Right renal cortex interstitium (tissue), 3 donors: ENCODE data around the gene DIS3. TPM values are rescaled to one million over a fixed set of nuclear protein-coding genes. Genes with fewer than 3 reads are reported as not detected.
A peak's percentile ranks its signal among the peaks of the same experiment; 100 is the strongest.
"Not testable (repeated sequence)": the region's sequence is repeated elsewhere in the genome, so short reads cannot be mapped to it uniquely, and the experiment has no call there.

Source experiments
- DNase-seq, 3 donors: peaks; one replicate each; pipeline ENCODE4 v3.0.0-alpha.2; 2013; ENCODE audit warnings: low read depth in 3 of 3, low spot score in 2 of 3
- polyA plus RNA-seq, 3 donors: library from polyadenylated mRNA; unstranded; fragments of 120-200 nt; gene quantifications; one replicate each; pipeline ENCODE4 v1.2.1, GENCODE V29; 2013; ENCODE audit not compliant: insufficient read length in 3 of 3

DIS3 gene, protein sequence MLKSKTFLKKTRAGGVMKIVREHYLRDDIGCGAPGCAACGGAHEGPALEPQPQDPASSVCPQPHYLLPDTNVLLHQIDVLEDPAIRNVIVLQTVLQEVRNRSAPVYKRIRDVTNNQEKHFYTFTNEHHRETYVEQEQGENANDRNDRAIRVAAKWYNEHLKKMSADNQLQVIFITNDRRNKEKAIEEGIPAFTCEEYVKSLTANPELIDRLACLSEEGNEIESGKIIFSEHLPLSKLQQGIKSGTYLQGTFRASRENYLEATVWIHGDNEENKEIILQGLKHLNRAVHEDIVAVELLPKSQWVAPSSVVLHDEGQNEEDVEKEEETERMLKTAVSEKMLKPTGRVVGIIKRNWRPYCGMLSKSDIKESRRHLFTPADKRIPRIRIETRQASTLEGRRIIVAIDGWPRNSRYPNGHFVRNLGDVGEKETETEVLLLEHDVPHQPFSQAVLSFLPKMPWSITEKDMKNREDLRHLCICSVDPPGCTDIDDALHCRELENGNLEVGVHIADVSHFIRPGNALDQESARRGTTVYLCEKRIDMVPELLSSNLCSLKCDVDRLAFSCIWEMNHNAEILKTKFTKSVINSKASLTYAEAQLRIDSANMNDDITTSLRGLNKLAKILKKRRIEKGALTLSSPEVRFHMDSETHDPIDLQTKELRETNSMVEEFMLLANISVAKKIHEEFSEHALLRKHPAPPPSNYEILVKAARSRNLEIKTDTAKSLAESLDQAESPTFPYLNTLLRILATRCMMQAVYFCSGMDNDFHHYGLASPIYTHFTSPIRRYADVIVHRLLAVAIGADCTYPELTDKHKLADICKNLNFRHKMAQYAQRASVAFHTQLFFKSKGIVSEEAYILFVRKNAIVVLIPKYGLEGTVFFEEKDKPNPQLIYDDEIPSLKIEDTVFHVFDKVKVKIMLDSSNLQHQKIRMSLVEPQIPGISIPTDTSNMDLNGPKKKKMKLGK
- 10 to 100 TPM; 38.1 to 43.1 (median 42.9) TPM for polyA plus RNA-seq

DNA sequence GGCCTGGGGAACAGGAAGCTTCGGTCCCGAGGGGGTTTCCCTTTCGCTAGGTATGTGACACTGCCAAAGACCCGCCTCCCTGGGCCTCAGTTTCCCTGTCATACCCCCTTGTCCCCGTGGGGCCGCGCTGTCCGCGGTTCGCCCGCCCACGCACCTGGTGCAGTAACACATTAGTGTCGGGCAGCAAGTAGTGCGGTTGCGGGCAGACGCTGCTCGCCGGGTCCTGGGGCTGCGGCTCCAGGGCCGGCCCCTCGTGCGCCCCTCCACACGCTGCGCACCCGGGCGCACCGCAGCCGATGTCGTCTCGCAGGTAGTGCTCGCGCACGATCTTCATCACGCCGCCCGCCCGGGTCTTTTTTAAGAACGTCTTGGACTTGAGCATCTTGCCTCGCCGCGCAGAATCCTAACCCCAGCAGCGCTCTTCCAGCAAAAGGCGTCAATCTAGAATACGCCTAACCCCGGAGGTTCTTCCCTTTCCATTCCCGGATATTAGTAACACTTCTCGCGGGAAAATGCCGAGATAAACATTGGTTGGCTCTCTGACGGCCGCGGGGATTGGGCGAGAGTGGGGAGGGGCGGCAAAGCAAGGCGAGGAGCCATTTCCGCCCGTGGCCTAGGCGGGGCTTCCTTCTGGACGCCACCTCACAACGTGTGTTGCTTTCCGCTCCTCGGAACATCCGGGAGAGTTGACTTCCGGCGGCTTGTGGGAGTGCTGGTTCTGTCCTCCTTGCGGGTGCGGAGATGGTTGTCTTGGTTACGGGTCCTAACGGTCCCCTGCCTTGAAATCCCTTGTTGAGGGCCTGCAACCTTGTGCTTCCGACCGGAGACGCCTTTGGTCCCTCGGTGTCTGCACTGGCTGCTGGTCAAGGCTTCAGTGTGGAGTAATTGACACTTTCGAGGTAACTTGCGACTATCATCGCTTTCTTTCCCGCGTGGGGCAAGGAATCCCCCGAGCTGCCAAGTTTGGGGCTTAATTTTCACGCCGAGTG is at the start of gene DIS3, which contains the start of gene PIBF1:
DIS3 (minus strand) TSS at position 450 of the 989 bp plus-strand sequence; CDS start at position 382, 68 bp downstream.
PIBF1 (plus strand) TSS at position 683 of the 989 bp plus-strand sequence. CDS start 1,337 bp downstream, outside the sequence.
- peak; percentile 88 to 97 (median 93) for DNase-seq

DNA sequence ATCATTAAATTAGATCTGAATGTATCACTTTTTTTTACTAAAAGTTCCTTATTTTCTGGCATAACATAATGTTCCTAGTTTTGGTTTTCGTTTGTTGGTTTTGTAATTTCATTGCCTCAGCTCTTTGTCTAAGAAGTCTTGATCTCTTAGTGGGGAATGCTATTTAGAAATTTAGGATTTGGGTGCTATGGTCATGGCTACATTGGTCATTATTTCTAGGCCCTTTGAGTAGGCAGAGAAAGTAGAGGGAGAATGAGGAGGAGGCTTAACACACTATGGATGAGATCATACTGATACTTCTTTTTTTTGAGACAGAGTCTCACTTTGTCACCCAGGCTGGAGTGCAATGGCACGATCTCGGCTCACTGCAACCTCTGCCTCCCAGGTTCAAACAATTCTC is 42.0 kb upstream of the DIS3 start:
- no peak for DNase-seq

DNA sequence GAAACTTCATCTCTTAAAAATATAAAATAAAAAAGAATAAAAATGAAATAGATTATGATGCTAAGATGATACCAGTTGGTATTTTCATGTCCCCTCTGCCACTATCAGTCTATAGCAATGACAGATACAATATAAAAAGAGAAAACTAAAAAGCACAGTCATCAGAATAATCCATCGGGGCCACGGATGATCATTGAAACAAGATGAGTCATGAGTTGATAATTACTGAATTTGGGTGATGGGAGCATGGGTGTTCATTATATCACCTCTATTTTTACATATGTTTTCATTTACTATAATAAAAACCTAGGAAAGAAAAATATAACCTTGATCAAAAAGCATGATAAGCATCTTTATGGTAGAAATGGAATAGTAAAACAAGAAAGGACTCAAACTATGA is 41.4 kb upstream of the DIS3 start:
- no peak for DNase-seq

DNA sequence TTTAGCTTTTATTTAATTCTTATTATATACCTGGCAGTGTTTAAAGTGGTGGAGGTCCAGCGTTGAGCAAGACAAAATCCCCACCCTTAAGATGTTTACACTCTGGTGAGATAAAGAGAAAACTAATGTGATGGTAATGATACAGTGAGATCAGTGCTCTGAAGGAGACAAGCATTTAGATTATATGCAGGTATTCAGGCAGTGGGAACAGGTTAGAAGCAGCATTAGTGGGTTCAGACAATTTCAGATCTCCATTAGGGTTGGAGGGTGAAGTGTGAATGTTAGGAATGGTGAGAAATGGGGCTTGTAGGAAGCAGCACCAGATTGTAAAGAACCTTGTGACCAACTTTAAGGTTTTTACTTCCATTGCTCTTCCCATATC is 39.2 kb upstream of the DIS3 start:
- no peak for DNase-seq

DNA sequence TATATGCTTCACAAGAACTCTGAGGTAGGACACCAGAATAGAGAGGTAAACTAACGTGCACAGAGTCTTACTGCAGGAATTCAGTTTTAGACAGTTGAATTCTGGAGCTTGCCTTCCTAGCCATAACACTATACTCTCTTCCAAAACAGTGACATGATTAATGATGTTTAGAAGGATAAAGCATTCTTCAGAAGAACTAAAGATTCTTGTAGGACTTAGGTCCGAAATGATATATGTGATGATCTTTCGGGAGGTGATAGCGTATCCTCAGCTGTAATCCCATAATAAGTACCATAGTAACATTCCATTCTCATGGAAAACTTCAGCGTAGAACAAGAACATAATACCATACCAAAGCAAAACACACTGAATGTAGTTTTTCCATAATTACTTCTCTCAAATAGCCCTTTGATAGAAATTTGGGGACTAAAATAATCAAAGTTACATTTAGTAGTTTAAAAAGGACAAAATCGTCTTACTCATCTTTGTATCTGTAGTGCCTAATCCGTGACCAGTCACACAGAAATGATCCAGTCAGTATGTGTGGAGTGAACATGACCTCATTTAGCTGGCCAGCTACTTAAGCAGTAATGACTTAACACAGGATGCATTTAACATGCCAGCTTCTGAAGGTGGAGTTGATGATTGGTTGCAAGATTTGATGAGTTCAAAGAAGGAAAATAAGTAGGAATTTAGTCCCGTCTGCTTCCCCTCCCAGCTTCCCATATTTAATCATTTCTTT is 38.6 kb upstream of the DIS3 start:
- DNase-seq: no peak

DNA sequence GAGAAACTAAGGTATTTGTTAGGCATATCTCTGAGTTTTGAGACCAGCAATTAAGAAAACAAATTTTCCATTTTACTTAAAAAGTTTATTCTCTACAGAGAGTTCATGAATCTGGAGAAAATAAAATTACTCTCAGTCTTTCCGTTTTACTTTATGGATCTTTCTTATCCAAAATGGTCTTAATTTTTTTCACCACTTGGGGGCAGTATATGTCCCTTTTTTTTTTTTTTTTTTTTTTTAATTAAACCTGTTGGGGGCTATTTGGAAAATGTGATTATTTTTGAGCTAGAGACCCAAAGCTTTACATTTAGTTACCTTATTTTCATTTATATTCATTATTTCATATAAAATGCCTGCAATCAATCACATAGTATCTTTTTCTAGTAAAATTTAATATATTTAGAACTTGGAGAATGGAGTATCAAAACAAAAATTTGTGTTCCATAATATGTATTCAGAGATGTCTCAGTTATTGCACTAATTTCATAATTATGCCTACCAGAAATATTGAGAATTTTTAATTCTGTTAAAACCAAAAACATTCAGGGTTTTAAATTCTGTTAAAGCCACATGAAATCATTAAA is 27.3 kb upstream of the DIS3 start:
- peak in 1 of 3 donors; percentile 5 for DNase-seq

DNA sequence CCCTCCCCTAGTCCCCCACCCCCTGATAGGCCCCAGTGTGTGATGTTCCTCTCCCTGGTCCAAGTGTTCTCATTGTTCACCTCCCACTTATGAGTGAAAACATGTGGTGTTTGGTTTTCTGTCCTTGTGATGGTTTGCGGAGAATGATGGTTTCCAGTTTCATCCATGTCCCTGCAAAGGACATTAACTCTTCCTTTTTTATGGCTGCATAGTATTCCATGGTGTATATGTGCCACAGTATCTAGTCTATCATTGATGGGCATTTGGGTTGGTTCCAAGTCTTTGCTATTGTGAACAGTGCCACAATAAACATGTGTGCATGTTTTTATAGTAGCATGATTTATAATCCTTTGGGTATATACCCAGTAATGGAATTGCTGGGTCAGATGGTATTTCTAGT is 24.8 kb upstream of the DIS3 start:
- DNase-seq: not testable (repeated sequence)

DNA sequence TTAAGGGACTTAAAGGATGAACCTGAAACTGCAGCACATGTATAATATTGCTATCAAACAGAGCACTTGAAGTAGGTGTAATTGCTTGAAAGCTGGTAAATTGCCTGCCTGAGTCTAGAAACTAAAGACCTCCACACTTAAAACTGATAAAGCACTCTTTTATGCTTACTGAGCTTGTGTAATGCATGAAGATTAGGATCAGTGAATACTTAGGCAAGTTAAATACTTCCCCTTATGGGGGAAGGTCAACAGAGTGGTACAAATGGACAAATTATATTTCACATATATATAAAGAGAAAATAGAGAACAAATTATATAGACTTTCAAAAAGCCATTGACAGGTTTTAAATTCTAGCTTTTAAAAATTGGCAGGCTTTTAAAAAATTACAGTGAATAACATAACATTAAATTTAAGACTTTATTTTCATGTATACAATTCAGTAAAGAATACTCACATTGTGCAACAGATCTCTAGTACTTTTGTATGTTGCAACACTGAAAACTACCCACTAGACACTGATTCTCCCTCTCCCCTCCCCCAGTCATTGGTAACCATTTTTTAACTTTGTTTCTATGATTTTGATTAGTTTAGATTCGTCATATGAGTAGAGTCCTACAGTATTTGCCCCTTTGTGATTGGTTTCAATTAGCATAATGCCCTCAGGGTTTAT is 24.1 kb upstream of the DIS3 start:
- no peak for DNase-seq

DNA sequence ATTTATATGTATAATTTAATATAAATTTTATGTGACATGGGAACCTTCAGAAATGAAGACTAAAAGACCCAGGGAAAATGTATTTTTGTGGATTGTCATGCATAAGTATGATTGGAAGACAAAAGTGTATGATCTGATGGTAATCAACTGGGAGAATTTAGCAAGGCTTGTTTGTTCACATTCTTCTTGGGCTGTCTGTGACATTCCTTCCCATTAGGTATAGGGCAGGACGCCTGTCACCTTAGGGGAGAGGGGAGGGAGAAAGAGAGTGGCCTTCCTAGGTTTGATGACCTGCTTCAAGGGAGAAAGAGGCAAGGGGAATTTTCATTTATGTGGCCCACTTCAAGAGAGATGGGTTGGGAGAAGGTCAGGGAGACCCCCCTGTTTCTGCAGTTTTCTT is 22.6 kb upstream of the DIS3 start:
- no peak for DNase-seq

DNA sequence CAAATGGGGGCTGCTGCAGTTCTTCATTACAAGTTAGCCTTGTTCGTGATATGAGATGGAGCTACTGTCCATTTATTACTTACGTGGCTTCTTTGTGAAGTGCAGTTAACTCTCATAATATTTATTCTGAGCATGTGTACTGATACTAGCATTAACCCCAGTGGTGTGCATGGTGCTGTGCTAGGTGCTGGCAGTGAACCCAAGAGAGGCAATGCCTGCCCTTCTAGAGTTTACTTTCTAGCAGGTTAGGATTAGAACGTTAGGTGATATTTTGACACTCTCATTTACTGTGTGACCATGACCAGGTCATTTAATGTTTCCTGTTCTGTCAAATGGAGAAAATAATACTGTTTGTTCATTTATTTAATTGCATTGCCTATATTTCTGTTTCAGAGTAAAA is 17.1 kb upstream of the DIS3 start:
- no peak for DNase-seq

DNA sequence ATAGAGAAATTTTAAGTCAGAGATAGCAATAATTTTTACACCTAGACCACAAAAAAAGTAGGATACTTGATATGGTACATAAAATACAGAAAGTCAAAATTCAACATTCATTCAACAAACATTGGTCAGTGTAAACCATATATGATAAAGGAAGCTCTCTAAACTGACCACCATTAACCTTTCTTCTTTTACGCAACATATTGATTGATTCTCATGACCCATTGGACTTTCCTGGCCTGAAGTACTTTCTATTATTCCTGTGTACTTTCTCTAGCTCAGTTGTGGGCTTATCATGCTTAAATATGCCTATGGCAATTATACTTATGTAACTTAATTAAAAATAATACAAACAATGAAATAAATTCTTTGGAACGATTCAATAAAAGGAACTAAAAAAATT is 10.9 kb upstream of the DIS3 start:
- no peak for DNase-seq

DNA sequence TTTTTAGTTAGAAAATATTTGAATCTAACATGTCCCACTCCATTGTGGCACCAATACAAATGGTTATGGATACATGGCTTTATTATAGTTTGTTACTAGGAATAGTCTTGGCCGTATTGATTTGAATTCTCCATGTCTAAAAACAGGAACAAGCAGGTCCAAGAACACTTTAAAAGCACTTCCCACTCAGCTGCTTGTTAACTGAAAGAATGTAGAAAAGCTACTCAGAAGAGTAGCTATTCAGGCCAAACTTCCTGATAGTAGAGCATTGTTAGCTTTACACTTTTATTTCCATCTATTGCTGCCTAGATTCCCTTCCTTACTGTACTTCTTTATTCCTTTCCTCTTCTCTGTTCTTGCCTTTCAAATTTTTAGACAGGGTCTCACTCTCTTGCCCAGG is 7.1 kb upstream of the DIS3 start:
- no peak for DNase-seq

DNA sequence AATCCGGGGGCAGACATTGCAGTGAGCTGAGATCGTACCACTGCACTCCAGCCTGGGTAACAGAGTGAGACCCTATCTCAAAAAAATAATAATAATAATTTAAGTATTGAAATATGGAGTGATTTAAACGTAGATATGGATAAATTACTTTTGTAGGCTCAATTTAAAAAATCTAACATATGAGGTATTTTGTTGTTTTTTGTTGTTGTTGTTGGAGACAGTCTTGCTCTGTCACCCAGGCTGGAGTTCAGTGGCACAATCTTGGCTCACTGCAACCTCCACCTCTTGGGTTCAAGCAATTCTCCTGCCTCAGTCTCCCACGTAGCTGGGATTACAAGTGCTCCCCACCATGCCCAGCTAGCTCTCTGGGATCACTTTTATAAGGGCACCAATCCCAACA is 3.0 kb upstream of the DIS3 start:
- DNase-seq: not testable (repeated sequence)

DNA sequence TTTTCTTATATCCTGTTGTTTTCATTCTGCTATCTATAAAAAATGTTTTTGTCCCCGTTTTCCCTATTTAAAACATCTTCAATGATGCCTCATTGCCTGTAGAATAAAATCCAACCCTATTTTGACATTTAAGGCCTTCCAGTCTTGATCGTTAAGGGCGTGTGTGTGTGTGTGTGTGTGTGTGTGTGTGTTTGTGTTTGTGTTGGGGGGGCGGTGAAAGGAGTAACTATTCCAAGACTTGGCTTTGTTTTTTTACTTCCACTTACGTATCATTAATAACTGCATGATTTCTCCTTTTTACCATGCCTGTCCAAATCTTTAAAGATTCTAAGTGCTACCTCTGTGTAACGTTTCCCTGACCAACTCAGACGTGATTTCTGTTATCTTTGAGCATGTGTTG is 1.0 kb upstream of the DIS3 start:
- no peak for DNase-seq

DNA sequence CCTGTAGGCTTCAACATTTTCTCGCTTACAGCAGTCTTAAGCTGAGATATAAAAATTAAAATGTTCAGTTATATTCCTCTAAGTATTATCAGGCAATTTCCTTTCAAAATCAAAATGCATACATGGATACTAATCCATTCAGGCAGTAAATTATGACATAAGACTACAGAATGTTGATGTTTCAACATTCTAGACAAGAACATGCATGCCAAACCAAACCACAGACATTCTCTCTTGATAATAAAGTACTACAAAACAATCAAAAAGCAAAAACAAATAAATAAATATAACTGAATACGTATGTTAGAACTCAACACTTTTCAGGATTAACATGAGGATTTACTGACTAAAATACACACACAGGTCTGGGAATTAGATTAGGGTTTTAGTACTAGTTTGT is 7.7 kb downstream of the DIS3 start:
- DNase-seq: no peak

DNA sequence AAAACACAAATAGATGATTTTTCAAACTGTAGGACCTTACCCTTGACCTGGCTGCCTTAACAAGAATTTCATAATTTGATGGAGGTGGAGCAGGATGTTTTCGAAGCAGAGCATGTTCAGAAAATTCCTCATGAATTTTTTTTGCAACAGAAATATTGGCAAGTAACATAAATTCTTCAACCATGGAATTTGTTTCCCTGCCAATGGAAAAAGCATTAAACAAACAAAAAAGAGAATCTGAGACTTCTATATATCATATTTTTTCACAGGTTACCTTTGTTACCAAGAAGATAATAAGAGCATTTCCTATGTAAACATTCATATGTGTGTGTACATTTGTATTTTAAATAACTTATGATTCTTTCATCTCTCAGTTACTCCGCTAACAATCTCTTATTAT is 18.3 kb downstream of the DIS3 start:
- no peak for DNase-seq

DNA sequence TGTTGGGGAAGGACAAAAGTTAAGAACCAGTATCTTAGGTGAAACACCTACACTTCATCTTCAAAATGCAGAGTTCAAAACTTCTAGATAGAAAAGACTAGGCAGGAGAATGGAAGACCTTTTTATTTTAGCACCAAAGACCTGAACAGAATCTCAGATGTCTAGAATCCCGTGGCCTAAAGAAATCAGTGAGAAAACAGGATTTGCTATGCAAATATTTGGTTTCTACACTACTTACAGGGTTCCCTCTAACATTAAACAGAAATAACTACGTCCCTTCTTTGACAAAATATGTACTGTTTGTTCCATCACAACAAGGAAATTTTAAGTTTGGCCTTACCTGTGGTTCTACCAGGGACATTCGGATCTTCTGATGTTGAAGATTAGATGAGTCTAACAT is 21.5 kb downstream of the DIS3 start:
- no peak for DNase-seq

DNA sequence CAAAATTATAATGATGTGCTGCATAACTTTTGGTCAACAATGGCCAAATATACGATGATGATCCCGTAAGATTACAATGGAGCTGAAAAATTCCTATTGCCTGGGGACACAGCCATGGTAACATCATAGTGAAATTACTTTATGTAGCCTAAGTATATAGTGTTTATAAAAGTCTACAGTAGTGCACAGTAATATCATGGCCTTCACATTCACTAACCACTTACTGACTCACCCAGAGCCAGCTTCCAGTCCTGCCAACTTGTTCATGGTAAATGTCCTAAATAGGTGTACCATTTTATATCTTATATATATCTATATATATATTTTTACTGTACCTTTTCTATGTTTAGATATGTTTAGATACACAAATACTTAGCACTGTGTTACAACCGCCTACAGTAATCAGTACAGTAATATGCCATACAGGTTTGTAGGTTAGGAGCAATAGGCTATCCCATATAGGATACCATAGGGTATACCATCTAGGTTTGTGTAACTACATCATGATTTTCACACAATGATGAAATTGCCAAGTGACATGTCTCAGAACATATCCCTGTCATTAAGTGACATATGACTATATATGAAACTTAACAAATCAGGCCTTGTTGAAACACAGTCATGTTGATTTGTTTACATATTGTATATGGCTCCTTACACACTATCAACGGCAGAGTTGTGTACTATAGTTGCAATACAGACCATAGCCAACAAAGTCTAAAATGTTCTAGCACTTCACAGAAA is 23.7 kb downstream of the DIS3 start:
- DNase-seq: no peak
